ENCODE measurements around the gene IL3RA. TPM values are rescaled to one million over a fixed set of nuclear protein-coding genes. Genes with fewer than 3 reads are reported as not detected.
A peak's percentile ranks its signal among the peaks of the same experiment; 100 is the strongest.

The IL3RA gene
- total and polyA plus RNA-seq, 2 experiments from 2014 or later, result 0.86 TPM; not detected in 1

DNA sequence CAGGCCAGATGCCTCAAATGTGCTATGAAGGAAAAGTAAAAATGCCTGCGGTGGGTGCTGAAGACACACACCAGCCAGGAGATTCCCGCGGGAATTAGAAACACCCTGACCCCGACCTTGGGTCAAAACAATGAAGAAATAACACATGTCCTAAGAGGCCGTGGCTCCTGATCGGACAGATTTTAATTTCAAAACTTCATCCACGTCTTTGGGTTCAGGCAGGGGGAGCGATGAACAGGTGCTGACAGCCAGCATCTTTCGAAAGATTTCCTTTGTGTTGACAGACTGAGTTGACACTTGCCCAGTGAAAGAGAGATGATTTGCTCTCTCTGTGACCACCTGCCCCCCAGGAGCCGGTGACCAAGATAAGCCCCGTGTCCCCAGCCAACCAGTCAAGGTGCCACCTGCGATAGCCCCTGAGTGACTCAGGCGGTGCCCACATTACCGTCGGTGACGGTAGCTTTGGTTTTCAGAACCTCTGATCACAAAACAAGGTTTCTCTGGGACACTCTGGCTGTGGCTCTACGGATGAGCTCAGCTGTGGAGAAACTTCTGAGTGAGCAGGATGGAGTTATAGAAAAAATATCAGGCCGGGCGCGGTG, 11.0 kb upstream of the IL3RA start:
- peaks cover 83% of the 10 kb centered on the region for H3K9me3 Mint-ChIP-seq
- no peak for ATAC-seq
- Histone ChIP-seq H3K27ac (ENCODE audit: low read depth) (no peak overlapping the region), H3K4me1 (ENCODE audit: insufficient read depth) (no peaks in the 10 kb centered on the region), H4K20me1 (replicated peaks; ENCODE audit: insufficient read depth) (no peaks in the 10 kb centered on the region), H3K79me2 (replicated peaks; ENCODE audit: insufficient read depth) (no peaks in the 10 kb centered on the region), H3K27me3 (ENCODE audit: insufficient read depth) (no peaks in the 10 kb centered on the region), H3K4me3 (no peak overlapping the region), H3K9me2 (ENCODE audit: insufficient read depth) (no peaks in the 10 kb centered on the region), H3K36me3 (ENCODE audit: insufficient read depth) (no peaks in the 10 kb centered on the region), H3K4me2 (no peak overlapping the region), H2AFZ (0 out of 2 replicates have a peak overlapping the region, but pooled peaks have one; percentile 10), H3F3A (replicated peaks; ENCODE audit: low read depth) (peaks cover 11% of the 10 kb centered on the region)
- H3K4me1 Mint-ChIP-seq, result no peaks in the 10 kb centered on the region
- peaks cover 16% of the 10 kb centered on the region for H3K27me3 Mint-ChIP-seq (ENCODE audit: insufficient read depth, low read depth, poor library complexity)
- no peak for DNase-seq (ENCODE audit: low spot score)
- H3K27ac Mint-ChIP-seq, result no peak overlapping the region
- TF ChIP-seq NANOG (IDR thresholded peaks at IDR 0.05; ENCODE audit: borderline replicate concordance) (no peak), EZH2phosphoT487 (IDR thresholded peaks at IDR 0.05; ENCODE audit: unreplicated experiment) (no peak), ZNF331 (CRISPR knock-in tag; IDR thresholded peaks at IDR 0.05; ENCODE audit: low read depth) (no peak), EZH2 (IDR thresholded peaks at IDR 0.05; ENCODE audit: low read depth, unreplicated experiment) (no peak), ZNF114 (CRISPR knock-in tag; IDR thresholded peaks at IDR 0.05) (no peak), JUNB (IDR thresholded peaks at IDR 0.05; ENCODE audit: unreplicated experiment) (no peak), CREB1 (CRISPR knock-in tag; IDR thresholded peaks at IDR 0.05; ENCODE audit: low read depth) (no peak), POLR2AphosphoS5 (IDR thresholded peaks at IDR 0.05; ENCODE audit: low read depth) (no peak), STAT1 (IDR thresholded peaks at IDR 0.05; ENCODE audit: unreplicated experiment) (no peak)
- TF ChIP-seq, protein P1, sequence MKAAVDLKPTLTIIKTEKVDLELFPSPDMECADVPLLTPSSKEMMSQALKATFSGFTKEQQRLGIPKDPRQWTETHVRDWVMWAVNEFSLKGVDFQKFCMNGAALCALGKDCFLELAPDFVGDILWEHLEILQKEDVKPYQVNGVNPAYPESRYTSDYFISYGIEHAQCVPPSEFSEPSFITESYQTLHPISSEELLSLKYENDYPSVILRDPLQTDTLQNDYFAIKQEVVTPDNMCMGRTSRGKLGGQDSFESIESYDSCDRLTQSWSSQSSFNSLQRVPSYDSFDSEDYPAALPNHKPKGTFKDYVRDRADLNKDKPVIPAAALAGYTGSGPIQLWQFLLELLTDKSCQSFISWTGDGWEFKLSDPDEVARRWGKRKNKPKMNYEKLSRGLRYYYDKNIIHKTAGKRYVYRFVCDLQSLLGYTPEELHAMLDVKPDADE (IDR thresholded peaks at IDR 0.05), result no peak
- TF ChIP-seq, protein P2, sequence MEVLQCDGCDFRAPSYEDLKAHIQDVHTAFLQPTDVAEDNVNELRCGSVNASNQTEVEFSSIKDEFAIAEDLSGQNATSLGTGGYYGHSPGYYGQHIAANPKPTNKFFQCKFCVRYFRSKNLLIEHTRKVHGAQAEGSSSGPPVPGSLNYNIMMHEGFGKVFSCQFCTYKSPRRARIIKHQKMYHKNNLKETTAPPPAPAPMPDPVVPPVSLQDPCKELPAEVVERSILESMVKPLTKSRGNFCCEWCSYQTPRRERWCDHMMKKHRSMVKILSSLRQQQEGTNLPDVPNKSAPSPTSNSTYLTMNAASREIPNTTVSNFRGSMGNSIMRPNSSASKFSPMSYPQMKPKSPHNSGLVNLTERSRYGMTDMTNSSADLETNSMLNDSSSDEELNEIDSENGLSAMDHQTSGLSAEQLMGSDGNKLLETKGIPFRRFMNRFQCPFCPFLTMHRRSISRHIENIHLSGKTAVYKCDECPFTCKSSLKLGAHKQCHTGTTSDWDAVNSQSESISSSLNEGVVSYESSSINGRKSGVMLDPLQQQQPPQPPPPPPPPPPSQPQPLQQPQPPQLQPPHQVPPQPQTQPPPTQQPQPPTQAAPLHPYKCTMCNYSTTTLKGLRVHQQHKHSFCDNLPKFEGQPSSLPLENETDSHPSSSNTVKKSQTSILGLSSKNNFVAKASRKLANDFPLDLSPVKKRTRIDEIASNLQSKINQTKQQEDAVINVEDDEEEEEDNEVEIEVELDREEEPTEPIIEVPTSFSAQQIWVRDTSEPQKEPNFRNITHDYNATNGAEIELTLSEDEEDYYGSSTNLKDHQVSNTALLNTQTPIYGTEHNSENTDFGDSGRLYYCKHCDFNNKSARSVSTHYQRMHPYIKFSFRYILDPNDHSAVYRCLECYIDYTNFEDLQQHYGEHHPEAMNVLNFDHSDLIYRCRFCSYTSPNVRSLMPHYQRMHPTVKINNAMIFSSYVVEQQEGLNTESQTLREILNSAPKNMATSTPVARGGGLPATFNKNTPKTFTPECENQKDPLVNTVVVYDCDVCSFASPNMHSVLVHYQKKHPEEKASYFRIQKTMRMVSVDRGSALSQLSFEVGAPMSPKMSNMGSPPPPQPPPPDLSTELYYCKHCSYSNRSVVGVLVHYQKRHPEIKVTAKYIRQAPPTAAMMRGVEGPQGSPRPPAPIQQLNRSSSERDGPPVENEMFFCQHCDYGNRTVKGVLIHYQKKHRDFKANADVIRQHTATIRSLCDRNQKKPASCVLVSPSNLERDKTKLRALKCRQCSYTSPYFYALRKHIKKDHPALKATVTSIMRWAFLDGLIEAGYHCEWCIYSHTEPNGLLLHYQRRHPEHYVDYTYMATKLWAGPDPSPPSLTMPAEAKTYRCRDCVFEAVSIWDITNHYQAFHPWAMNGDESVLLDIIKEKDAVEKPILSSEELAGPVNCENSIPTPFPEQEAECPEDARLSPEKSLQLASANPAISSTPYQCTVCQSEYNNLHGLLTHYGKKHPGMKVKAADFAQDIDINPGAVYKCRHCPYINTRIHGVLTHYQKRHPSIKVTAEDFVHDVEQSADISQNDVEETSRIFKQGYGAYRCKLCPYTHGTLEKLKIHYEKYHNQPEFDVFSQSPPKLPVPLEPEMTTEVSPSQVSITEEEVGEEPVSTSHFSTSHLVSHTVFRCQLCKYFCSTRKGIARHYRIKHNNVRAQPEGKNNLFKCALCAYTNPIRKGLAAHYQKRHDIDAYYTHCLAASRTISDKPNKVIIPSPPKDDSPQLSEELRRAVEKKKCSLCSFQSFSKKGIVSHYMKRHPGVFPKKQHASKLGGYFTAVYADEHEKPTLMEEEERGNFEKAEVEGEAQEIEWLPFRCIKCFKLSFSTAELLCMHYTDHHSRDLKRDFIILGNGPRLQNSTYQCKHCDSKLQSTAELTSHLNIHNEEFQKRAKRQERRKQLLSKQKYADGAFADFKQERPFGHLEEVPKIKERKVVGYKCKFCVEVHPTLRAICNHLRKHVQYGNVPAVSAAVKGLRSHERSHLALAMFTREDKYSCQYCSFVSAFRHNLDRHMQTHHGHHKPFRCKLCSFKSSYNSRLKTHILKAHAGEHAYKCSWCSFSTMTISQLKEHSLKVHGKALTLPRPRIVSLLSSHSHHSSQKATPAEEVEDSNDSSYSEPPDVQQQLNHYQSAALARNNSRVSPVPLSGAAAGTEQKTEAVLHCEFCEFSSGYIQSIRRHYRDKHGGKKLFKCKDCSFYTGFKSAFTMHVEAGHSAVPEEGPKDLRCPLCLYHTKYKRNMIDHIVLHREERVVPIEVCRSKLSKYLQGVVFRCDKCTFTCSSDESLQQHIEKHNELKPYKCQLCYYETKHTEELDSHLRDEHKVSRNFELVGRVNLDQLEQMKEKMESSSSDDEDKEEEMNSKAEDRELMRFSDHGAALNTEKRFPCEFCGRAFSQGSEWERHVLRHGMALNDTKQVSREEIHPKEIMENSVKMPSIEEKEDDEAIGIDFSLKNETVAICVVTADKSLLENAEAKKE (CRISPR knock-in tag; IDR thresholded peaks at IDR 0.05), result no peak
- TF ChIP-seq, protein P3, sequence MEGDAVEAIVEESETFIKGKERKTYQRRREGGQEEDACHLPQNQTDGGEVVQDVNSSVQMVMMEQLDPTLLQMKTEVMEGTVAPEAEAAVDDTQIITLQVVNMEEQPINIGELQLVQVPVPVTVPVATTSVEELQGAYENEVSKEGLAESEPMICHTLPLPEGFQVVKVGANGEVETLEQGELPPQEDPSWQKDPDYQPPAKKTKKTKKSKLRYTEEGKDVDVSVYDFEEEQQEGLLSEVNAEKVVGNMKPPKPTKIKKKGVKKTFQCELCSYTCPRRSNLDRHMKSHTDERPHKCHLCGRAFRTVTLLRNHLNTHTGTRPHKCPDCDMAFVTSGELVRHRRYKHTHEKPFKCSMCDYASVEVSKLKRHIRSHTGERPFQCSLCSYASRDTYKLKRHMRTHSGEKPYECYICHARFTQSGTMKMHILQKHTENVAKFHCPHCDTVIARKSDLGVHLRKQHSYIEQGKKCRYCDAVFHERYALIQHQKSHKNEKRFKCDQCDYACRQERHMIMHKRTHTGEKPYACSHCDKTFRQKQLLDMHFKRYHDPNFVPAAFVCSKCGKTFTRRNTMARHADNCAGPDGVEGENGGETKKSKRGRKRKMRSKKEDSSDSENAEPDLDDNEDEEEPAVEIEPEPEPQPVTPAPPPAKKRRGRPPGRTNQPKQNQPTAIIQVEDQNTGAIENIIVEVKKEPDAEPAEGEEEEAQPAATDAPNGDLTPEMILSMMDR (conservative IDR thresholded peaks at IDR 0.05; ENCODE audit: low read depth in 2 of 2), result no peak
- TF ChIP-seq, protein P4, sequence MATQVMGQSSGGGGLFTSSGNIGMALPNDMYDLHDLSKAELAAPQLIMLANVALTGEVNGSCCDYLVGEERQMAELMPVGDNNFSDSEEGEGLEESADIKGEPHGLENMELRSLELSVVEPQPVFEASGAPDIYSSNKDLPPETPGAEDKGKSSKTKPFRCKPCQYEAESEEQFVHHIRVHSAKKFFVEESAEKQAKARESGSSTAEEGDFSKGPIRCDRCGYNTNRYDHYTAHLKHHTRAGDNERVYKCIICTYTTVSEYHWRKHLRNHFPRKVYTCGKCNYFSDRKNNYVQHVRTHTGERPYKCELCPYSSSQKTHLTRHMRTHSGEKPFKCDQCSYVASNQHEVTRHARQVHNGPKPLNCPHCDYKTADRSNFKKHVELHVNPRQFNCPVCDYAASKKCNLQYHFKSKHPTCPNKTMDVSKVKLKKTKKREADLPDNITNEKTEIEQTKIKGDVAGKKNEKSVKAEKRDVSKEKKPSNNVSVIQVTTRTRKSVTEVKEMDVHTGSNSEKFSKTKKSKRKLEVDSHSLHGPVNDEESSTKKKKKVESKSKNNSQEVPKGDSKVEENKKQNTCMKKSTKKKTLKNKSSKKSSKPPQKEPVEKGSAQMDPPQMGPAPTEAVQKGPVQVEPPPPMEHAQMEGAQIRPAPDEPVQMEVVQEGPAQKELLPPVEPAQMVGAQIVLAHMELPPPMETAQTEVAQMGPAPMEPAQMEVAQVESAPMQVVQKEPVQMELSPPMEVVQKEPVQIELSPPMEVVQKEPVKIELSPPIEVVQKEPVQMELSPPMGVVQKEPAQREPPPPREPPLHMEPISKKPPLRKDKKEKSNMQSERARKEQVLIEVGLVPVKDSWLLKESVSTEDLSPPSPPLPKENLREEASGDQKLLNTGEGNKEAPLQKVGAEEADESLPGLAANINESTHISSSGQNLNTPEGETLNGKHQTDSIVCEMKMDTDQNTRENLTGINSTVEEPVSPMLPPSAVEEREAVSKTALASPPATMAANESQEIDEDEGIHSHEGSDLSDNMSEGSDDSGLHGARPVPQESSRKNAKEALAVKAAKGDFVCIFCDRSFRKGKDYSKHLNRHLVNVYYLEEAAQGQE (IDR thresholded peaks at IDR 0.05; ENCODE audit: unreplicated experiment), result no peak
- no peak overlapping the region for H3K4me3 Mint-ChIP-seq
- H3K36me3 Mint-ChIP-seq (ENCODE audit: low read depth), result peaks cover 23% of the 10 kb centered on the region; the same call in 2 of the 3 replicates
